Measurements from ENCODE around the gene ADCY2.

Gene ADCY2

GRCh38 chr5:7823594-7823993, 427.7 kb downstream of the ADCY2 start:
- Histone ChIP-seq H3K27me3 (ENCODE audit: insufficient read depth, poor library complexity, severe bottlenecking) (no peaks in the 10 kb centered on the region), H3K4me3 (replicated peaks; ENCODE audit: insufficient read depth, low read length) (no peak overlapping the region), H3K27ac (replicated peaks) (no peak overlapping the region)
- DNase-seq (ENCODE audit: low read depth in 1 of 2, low spot score in 1 of 2): no peak
- no peak for TF ChIP-seq GABPA (IDR thresholded peaks at IDR 0.05; ENCODE audit: low read depth)
- TF ChIP-seq SPI1 (IDR thresholded peaks at IDR 0.05; ENCODE audit: borderline replicate concordance, low read depth): no peak
- TF ChIP-seq POLR2AphosphoS5 (IDR thresholded peaks at IDR 0.05; ENCODE audit: low read depth): no peak
- TF ChIP-seq, protein P1, sequence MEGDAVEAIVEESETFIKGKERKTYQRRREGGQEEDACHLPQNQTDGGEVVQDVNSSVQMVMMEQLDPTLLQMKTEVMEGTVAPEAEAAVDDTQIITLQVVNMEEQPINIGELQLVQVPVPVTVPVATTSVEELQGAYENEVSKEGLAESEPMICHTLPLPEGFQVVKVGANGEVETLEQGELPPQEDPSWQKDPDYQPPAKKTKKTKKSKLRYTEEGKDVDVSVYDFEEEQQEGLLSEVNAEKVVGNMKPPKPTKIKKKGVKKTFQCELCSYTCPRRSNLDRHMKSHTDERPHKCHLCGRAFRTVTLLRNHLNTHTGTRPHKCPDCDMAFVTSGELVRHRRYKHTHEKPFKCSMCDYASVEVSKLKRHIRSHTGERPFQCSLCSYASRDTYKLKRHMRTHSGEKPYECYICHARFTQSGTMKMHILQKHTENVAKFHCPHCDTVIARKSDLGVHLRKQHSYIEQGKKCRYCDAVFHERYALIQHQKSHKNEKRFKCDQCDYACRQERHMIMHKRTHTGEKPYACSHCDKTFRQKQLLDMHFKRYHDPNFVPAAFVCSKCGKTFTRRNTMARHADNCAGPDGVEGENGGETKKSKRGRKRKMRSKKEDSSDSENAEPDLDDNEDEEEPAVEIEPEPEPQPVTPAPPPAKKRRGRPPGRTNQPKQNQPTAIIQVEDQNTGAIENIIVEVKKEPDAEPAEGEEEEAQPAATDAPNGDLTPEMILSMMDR (IDR thresholded peaks at IDR 0.05; ENCODE audit: insufficient read depth, low read length): no peak
- TF ChIP-seq, protein P2, sequence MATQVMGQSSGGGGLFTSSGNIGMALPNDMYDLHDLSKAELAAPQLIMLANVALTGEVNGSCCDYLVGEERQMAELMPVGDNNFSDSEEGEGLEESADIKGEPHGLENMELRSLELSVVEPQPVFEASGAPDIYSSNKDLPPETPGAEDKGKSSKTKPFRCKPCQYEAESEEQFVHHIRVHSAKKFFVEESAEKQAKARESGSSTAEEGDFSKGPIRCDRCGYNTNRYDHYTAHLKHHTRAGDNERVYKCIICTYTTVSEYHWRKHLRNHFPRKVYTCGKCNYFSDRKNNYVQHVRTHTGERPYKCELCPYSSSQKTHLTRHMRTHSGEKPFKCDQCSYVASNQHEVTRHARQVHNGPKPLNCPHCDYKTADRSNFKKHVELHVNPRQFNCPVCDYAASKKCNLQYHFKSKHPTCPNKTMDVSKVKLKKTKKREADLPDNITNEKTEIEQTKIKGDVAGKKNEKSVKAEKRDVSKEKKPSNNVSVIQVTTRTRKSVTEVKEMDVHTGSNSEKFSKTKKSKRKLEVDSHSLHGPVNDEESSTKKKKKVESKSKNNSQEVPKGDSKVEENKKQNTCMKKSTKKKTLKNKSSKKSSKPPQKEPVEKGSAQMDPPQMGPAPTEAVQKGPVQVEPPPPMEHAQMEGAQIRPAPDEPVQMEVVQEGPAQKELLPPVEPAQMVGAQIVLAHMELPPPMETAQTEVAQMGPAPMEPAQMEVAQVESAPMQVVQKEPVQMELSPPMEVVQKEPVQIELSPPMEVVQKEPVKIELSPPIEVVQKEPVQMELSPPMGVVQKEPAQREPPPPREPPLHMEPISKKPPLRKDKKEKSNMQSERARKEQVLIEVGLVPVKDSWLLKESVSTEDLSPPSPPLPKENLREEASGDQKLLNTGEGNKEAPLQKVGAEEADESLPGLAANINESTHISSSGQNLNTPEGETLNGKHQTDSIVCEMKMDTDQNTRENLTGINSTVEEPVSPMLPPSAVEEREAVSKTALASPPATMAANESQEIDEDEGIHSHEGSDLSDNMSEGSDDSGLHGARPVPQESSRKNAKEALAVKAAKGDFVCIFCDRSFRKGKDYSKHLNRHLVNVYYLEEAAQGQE (IDR thresholded peaks at IDR 0.05; ENCODE audit: insufficient replicate concordance, low read depth): no peak

- H3K27me3 ChIP-seq (ENCODE audit: insufficient read depth, poor library complexity, severe bottlenecking): no peaks in the 10 kb centered on the region
- no peak overlapping the region for H3K4me3 ChIP-seq (replicated peaks; ENCODE audit: insufficient read depth, low read length)
- no peak for TF ChIP-seq GABPA (IDR thresholded peaks at IDR 0.05; ENCODE audit: low read depth)
- TF ChIP-seq, protein P1 (IDR thresholded peaks at IDR 0.05; ENCODE audit: insufficient read depth, low read length): no peak
- no peak for TF ChIP-seq SPI1 (IDR thresholded peaks at IDR 0.05; ENCODE audit: borderline replicate concordance, low read depth)
- TF ChIP-seq, protein P2 (IDR thresholded peaks at IDR 0.05; ENCODE audit: insufficient replicate concordance, low read depth): no peak
- TF ChIP-seq POLR2AphosphoS5 (IDR thresholded peaks at IDR 0.05; ENCODE audit: low read depth): no peak
- no peak overlapping the region for H3K27ac ChIP-seq (replicated peaks)
- DNase-seq (ENCODE audit: low read depth in 1 of 2, low spot score in 1 of 2): no peak
Observed at GRCh38 chr5:7824995-7825394, 429.1 kb downstream of the ADCY2 start.

DNA sequence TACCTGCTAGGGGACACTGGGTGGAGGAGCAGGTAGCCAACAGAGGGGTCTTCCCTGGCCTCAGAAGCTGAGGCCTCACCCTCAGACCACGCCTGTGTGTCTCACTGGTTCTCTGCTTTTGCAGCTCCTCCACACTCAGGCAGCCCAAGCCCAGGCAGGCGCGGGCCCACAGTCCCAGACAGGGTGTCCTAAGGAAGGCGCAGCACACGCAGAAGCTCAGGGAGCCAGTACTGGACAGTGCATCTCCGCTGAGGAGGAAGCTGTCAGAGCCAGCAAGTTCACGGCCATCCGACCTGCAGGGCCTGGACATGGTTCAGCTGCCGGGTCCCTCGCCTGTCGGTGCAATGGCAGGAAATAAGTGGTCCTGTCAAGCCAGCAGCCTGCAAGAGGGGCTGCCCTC, 429.7 kb downstream of the ADCY2 start:
- H3K4me3 ChIP-seq (replicated peaks; ENCODE audit: insufficient read depth, low read length): no peak overlapping the region
- TF ChIP-seq, protein P2 (IDR thresholded peaks at IDR 0.05; ENCODE audit: insufficient replicate concordance, low read depth): no peak
- no peak for TF ChIP-seq POLR2AphosphoS5 (IDR thresholded peaks at IDR 0.05; ENCODE audit: low read depth)
- DNase-seq (ENCODE audit: low read depth in 1 of 2, low spot score in 1 of 2): no peak
- H3K27me3 ChIP-seq (ENCODE audit: insufficient read depth, poor library complexity, severe bottlenecking): no peaks in the 10 kb centered on the region
- H3K27ac ChIP-seq (replicated peaks): no peak overlapping the region

DNA sequence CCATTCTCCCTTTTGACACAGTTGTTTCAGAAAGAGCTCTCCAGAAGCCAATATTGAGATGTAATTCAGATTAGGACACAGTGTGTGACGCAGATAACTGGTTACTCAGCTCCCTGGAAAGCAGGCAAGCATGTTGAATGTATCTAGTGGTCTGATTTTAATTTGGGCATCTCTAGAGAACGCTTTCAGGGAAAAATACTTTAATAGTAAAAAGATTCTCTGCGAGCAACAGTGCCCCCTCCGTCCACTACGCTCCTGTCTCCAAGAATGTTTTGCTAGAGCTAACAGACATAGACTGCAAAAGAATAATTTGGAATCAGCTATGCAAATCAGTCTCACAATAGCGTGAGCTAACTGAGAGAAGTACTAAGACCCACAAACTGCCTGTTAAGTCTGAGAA, 431.7 kb downstream of the ADCY2 start:
- Histone ChIP-seq H3K27ac (replicated peaks) (no peak overlapping the region), H3K4me3 (replicated peaks; ENCODE audit: insufficient read depth, low read length) (no peak overlapping the region), H3K27me3 (ENCODE audit: insufficient read depth, poor library complexity, severe bottlenecking) (no peaks in the 10 kb centered on the region)
- DNase-seq (ENCODE audit: low read depth in 1 of 2, low spot score in 1 of 2): no peak
- no peak for TF ChIP-seq POLR2AphosphoS5 (IDR thresholded peaks at IDR 0.05; ENCODE audit: low read depth)
- TF ChIP-seq, protein P1 (IDR thresholded peaks at IDR 0.05; ENCODE audit: insufficient read depth, low read length): no peak
- TF ChIP-seq GABPA (IDR thresholded peaks at IDR 0.05; ENCODE audit: low read depth): no peak
- no peak for TF ChIP-seq SPI1 (IDR thresholded peaks at IDR 0.05; ENCODE audit: borderline replicate concordance, low read depth)
- TF ChIP-seq, protein P2 (IDR thresholded peaks at IDR 0.05; ENCODE audit: insufficient replicate concordance, low read depth): no peak

Measured in HL-60 (cell line).